Hematopoietic multipotent progenitor cell treated with erythropoietin and hydrocortisone succinate and interleukin-3 and kit ligand, for 6 days (in vitro differentiated cells): ENCODE measurements around the gene ZMYND10.

Experiments
- DNase-seq: peaks from one replicate; pipeline ENCODE4 v3.0.0-alpha.2; 2015

ZMYND10 gene

DNA sequence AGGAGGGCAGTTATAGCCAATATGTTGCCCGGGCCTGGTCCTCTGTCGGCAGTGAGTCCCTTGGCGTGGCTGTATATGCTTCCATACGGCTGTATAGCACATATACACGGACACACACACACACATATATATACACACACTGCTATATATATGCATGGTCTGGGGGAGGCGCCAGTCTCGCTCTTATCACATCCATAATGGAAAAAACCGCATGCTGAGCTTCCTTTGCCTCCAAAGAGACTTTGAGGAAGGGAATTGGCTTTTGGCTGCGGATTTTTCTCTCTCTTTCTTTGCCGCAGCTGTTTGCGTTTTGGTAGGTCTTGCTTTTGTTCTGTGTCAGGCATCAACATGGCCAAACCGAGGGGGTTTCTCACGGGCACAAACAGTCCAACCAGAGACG, 25.1 kb upstream of the ZMYND10 start:
- peak; percentile 71 for DNase-seq

- peak; percentile 55 for DNase-seq
These were observed 23.6 kb upstream of the ZMYND10 start for GRCh38 chr3:50369012-50369670.

DNA sequence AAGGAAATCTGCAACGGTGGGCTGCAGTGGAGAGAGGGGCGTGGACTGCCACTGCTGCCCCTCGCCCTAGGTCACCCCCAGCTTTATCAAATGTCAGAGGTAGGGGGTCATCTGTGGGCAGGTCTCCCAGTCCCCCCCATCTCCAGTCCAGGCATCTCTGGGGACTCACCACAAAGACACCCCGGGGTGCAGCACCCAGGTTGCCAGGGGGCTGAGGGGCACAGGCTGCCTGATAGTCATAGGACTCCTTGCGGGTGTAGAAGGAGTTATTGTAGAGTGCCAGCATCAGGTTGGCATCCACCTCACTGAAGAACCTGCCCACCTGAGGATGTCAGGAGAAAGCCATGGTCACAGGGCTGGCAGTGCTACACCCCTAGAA, 20.3 kb upstream of the ZMYND10 start:
- DNase-seq, result no peak

DNA sequence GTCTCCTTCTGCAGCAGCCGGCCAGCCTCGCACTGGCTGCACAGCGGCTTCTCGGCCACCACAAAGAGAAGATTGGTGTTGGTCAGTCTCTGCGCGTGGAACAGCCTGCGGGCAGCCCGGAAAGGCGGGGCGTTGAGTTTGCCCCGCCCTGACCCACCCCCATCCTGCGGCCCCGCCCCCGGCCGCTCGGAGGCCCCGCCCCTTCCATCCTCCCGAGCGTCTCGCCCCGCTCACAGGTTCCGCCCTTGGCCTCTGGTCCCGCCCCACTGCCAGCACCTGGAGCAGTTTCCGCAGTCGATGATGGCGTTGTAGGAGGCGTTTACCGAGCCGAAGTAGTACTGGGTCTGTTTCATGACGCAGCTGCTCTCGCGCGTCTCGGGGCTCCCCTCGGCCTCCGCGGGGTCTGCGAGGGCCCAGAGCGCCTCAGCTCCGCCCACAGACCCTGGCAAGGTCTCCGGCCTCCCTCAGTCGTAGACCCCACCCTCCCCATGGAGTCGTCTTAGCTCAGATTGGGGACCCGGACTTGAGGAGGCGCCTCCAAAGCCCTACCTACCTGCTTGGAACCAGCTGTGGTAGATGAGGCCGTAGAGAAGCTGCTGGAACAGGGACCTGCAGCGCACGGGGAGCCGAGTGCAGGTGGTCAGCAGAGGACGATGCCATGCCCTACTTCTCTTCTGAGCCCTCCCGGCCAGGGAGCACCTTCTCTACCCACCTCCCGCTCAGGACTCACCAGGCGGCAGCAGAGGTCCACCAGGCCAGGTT, 19.7 kb upstream of the ZMYND10 start:
- DNase-seq, result peak; percentile 94

GRCh38 chr3:50364573-50365079, 19.1 kb upstream of the ZMYND10 start:
- DNase-seq, result no peak

DNA sequence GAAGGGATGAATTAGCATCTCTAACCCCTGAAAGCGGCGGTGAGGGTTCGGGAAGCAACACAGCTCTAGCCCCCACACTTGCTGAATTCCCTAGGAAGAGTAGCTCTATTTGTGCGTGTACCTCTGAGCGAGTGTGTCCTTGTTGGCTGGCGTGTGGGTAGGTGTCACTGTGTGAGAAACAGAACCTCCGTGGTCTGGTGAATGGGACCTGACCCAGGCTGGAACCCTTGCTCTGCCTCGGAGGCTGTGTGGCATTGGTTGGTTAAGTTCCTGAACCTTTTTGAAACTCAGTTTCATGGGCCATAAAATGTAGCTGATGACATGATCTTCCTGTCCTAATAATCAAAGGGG, 14.2 kb upstream of the ZMYND10 start:
- no peak for DNase-seq

DNA sequence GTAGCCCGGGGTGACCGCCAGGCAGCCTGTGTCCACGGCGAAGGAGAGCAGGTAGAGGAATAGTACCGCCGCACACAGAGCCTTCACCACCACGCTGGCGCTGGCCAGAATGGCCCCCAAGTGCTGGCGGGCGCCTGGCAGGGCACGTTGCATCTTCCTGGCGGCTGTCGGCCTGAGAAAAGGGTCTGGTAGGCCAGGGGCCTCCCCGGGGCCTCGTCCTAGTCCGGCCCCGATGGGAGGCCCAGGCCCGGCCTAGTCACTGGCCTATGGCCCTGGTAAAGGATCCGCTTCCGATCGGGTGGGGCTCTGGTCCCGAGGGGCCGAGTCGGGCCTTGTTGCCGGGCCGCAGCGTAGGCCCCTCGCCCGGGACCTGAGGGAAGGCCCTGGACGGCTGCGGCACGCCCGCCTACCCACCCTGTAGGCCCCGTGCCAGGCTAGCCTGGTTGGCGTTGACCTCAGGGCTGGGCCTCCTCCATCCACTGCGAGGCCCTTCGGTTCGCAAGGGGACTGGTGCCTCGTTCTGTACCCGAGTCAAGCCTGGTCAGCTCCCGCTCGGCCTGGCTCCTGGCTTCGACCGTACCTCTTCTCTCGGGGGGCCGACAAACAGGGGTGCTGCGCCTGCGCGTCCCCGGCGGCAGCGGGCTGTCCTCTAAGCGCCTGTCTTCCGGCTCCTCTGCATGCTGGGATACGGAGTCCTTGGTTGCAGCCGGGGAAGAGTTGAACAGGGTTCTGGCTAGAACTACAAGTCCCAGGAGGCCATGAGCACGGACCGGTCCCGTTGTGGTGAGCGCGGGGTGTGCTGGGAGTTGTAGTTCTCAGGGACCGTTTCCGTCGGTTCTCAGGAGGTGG, 13.6 kb upstream of the ZMYND10 start, which contains the start of gene TMEM115:
TMEM115 (minus strand) TSS at position 611 of the 849 bp plus-strand sequence; CDS start at position 153, 458 bp downstream.
- peak; percentile 99 for DNase-seq

- DNase-seq, result no peak
These were observed 12.9 kb upstream of the ZMYND10 start for GRCh38 chr3:50358355-50358910.

GRCh38 chr3:50357481-50357880, 11.9 kb upstream of the ZMYND10 start:
- no peak for DNase-seq

DNA sequence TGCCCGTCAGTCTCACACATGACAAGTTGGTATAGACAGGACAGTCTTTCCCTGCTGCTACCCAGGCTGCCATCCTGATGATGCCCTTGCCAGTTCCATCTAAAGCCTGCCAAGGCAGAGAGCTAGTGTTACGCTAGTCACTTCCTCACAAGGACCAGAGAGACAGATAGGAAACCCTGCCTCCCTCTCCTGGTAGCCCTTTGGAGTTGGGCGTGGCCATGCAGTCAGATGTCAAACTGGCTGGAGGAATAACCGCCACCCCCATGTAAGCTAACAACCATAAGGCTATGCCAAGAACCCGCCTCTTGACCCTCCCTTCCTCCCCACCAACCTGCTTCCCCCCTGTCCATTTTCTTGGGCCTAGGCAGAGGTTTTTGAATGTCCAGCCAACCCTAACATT, 11.0 kb upstream of the ZMYND10 start:
- DNase-seq, result peak; percentile 87

DNA sequence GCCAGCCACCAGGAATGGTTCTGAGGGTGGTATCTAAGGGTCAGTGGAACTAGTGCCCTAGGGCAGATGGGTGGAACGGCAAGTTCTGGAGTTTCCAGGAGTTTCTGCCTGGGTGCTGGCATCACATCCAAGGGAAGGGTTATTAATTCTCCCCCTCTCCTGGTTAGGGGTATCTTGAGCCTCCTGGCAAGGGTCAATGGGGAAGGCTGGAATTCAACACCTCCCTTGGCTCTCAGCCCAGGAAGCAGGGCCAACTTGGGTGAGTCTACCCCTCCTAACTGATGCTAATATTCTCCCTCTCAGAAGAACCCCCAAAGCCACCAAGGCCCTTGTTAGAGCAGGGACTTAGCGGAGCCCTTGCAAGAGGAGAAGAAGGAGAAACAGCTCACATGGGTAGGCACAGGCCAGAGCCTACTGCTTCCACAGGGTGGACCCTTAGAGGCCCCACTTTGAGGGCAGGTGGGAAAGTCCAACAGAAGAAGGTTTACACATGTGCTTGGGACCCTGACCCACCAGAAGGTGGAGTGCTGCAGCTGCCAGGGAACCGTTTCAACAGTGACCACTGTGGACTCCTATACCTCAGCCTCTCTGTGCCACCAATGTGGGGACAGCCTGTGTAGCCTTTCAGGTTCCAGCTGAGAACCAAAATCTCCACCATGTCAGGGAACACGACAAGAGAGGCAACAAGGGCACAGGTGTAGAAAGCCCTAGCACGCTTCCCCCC, 10.5 kb upstream of the ZMYND10 start:
- no peak for DNase-seq

DNA sequence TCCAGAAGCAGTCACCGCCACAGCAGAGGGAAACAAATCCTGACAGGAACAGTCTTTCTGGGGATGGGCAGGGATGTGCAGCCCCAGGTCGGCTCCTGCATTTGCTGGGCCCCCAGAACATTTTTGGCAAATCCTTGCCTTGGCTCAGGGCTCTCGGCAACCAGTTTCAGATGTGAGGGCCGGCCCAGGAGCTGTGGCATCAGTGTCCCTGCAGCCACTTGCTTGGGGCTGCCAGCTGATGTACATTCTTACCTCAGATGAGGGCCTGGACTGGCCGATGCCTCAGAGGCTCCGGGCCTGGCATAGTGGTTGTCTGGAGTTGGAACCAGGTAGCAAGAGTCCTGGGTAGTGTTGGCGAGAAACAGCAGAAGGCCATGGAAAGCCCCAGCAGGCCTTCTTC, 9.3 kb upstream of the ZMYND10 start:
- DNase-seq, result no peak

- peak; percentile 80 for DNase-seq
These were observed 8.7 kb upstream of the ZMYND10 start for GRCh38 chr3:50354186-50354764.

DNA sequence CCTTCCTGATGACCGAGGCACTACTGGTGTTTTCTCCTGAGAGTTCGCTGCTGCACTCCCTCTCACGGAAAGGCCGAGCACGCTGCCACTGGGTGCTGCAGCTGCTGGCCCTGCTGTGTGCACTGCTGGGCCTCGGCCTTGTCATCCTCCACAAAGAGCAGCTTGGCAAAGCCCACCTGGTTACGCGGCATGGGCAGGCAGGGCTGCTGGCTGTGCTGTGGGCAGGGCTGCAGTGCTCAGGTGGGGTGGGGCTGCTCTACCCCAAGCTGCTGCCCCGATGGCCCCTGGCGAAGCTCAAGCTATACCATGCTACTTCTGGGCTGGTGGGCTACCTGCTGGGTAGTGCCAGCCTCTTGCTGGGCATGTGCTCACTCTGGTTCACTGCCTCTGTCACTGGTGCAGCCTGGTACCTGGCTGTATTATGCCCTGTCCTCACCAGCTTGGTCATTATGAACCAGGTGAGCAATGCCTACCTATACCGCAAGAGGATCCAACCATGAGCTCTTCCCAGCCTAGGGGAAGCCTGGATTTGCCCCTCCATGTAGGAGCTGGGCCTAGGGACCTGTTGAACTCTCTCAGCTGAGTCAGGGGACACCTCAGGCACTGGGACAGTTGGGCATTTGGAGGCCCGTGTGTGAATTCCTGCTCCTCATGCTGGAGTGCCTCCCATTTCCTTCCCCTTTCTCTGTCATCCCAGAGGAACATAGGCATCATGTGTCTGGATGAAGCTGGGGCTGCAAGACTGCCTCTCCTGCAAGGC, 7.9 kb upstream of the ZMYND10 start:
- DNase-seq, result no peak

GRCh38 chr3:50352781-50353180, 7.2 kb upstream of the ZMYND10 start:
- peak; percentile 70 for DNase-seq

- DNase-seq, result no peak
These were observed 5.8 kb upstream of the ZMYND10 start for GRCh38 chr3:50351323-50351697.

DNA sequence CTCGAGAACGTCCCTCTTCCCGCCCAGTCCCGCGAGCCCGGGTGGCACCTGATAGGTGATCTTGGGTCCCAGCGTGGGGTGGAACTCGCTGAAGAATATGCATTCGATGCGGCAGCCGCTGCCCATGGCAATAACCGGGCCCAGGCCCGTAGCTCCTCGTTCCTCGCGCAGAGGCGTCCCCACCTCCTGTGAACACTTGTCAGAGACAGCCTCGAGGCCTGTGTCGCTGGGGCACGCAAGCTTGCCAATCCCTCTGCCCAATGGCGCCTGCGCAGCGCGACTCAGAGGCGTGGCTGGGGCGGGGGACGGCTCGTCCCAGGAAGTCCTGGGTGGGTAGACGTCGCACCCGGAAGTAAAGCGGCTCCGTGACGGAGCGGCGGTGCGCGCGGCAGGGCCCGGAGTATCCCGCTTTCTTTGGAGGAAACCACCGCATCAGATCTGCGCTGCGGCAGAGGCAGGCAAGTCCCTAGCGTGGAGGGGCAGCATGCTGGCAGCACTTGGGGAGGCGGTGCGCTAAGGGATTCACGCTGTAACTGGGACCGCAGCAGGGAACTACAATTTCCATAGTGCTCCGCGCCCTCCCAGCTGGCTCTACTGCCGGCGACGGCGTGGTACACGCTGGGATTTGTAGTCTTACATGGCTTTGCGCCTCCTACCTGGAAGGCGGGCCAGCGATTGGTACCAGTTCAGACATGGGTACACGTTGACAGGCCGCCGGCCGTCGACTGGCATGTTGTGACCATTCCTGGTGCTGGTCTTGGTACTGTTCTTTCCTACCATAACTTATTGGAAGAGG, 5.2 kb upstream of the ZMYND10 start, which contains the start of the genes CYB561D2 and NPRL2:
CYB561D2 (plus strand) TSS at position 336 of the 796 bp plus-strand sequence. CDS start 572 bp downstream, outside the sequence.
NPRL2 (minus strand) TSS at position 249 of the 796 bp plus-strand sequence; CDS start at position 126, 123 bp downstream.
- peak; percentile 97 for DNase-seq

DNA sequence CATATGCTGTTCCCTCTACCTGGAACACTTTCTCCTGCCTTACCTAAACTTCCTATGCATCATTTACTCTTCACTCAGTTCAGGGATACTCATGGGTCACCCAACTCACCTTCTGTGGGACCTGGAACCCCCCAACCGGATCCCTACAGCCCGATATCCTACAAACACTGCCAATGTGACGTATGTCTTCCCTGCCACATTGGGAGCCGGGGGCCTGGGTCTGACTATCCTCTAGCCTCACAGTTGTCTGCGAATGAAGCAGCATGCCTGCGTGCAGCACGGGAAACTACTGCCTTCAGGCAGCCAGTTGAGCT, 4.6 kb upstream of the ZMYND10 start:
- DNase-seq, result no peak

GRCh38 chr3:50347187-50347813, 1.8 kb upstream of the ZMYND10 start:
- peak; percentile 90 for DNase-seq

- no peak for DNase-seq
These were observed 524 bp downstream of the ZMYND10 start for GRCh38 chr3:50345008-50345407.
